Glutamatergic neuron (in vitro differentiated cells): Measurements from ENCODE around the gene NIT1. TPM values are rescaled to one million over a fixed set of nuclear protein-coding genes. Genes with fewer than 3 reads are reported as not detected.

Source experiments
- DNase-seq: peaks from one replicate; pipeline ENCODE4 v3.0.0; 2022
- H3K27ac Mint-ChIP-seq: one replicate; pipeline ENCODE4 v1.8.0; 2020; ENCODE audit warnings: mild to moderate bottlenecking, mixed read lengths, inconsistent platforms; ENCODE audit not compliant: unreplicated experiment
- H3K27me3 Mint-ChIP-seq: one replicate; pipeline ENCODE4 v1.8.0; 2020; ENCODE audit warnings: mild to moderate bottlenecking, moderate library complexity, mixed read lengths, inconsistent platforms; ENCODE audit not compliant: unreplicated experiment
- H3K36me3 Mint-ChIP-seq: one replicate; pipeline ENCODE4 v1.8.0; 2020; ENCODE audit warnings: mild to moderate bottlenecking, mixed read lengths, inconsistent platforms; ENCODE audit not compliant: unreplicated experiment
- H3K4me1 Mint-ChIP-seq: one replicate; pipeline ENCODE4 v1.8.0; 2020; ENCODE audit warnings: mild to moderate bottlenecking, low read depth, mixed read lengths, inconsistent platforms; ENCODE audit not compliant: unreplicated experiment
- H3K4me3 Mint-ChIP-seq: one replicate; pipeline ENCODE4 v1.8.0; 2020; ENCODE audit warnings: mild to moderate bottlenecking, mixed read lengths, inconsistent platforms; ENCODE audit not compliant: unreplicated experiment
- H3K9me3 Mint-ChIP-seq: one replicate; pipeline ENCODE4 v1.8.0; 2020; ENCODE audit warnings: mild to moderate bottlenecking, moderate library complexity, mixed read lengths, inconsistent platforms; ENCODE audit not compliant: unreplicated experiment
- total RNA-seq: library from RNA; stranded (reverse); fragmentation: NEBNext Ultra II Directional; extraction: Animal tissue kit (Norgen Biotek cat#: 25700); gene quantifications from one replicate; pipeline ENCODE4 v1.2.1, GENCODE V29; 2021; ENCODE audit not compliant: unreplicated experiment
- TF ChIP-seq, protein P1 (sequence below): fragments of 200-600 bp; sonication (generic); IDR thresholded peaks from one replicate; pipeline ENCODE4 v1.5.0; 2021; ENCODE audit not compliant: partially characterized antibody, unreplicated experiment

The NIT1 gene
- total RNA-seq, 1 donor from 2014 or later = 40.2 TPM

DNA sequence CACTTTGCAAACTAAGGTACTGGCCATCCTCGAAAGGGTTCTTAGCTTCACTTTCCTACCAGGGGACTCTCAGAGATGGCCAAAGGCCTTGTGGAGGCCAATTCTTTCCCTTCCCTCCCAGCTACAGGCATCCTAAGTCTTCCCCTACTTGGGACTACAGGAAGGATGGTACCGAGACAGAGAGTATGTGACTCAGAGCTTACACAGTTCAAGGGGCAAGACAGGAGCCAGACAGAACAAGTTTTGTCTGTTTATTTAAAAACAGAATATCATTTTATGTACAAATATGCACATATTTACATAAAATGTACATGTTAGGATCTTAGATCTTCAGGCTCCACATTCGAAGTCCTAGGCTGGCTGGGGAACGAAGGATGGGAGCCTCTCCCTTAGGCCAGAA lies 47.1 kb upstream of the NIT1 start:
- Mint-ChIP-seq H3K9me3 (peaks cover 2% of the 10 kb centered on the region), H3K36me3 (peaks cover 6% of the 10 kb centered on the region), H3K4me3 (no peak overlapping the region), H3K27me3 (peaks cover 15% of the 10 kb centered on the region), H3K4me1 (no peaks in the 10 kb centered on the region), H3K27ac (no peak overlapping the region)
- TF ChIP-seq, protein P1, sequence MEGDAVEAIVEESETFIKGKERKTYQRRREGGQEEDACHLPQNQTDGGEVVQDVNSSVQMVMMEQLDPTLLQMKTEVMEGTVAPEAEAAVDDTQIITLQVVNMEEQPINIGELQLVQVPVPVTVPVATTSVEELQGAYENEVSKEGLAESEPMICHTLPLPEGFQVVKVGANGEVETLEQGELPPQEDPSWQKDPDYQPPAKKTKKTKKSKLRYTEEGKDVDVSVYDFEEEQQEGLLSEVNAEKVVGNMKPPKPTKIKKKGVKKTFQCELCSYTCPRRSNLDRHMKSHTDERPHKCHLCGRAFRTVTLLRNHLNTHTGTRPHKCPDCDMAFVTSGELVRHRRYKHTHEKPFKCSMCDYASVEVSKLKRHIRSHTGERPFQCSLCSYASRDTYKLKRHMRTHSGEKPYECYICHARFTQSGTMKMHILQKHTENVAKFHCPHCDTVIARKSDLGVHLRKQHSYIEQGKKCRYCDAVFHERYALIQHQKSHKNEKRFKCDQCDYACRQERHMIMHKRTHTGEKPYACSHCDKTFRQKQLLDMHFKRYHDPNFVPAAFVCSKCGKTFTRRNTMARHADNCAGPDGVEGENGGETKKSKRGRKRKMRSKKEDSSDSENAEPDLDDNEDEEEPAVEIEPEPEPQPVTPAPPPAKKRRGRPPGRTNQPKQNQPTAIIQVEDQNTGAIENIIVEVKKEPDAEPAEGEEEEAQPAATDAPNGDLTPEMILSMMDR = no peak
- no peak for DNase-seq

- H3K27ac Mint-ChIP-seq = no peak overlapping the region
- no peak overlapping the region for H3K4me3 Mint-ChIP-seq
- TF ChIP-seq, protein P1 = peak; percentile 69
- peaks cover 2% of the 10 kb centered on the region for H3K9me3 Mint-ChIP-seq
- H3K27me3 Mint-ChIP-seq = peaks cover 16% of the 10 kb centered on the region
- peaks cover 2% of the 10 kb centered on the region for H3K36me3 Mint-ChIP-seq
- peak; percentile 72 for DNase-seq
- H3K4me1 Mint-ChIP-seq = no peaks in the 10 kb centered on the region
Measured at GRCh38 chr1:161071886-161072371, 46.0 kb upstream of the NIT1 start.

DNA sequence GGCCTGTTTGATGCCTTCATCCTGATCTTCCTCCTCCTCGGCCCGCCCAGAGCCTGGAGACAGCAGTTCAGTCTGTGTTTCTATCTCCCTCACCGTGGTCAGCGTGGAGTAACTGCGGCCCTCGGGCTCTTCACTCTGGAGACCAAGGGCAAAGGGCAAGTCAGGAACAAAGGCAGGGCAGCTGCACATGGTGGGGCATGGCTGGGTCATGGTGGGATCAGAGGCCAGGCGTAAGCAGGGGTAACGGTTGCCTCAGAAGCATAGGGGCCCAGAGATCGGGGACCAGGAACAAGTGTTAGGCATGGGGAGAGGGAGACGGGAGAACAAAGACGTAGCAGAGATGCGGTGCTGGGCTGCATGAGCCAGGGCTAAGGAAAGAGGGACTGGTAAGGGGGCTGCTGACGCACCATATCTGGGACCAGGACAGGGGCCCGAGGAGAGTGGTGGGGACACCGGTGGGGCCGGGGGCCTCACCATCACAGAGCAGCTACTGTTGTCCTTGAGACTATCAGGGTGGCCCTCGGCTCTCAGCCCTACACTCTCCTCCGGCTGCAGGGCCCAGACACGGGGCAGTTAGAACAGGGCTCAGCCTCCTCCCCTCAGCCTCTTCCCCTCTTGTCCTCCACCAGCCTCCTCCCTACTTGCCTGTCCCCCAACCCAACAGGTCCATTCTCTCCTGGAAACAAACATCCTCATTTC lies 45.0 kb upstream of the NIT1 start:
- H3K9me3 Mint-ChIP-seq = peaks cover 2% of the 10 kb centered on the region
- H3K4me1 Mint-ChIP-seq = no peaks in the 10 kb centered on the region
- no peak overlapping the region for H3K4me3 Mint-ChIP-seq
- H3K36me3 Mint-ChIP-seq = no peaks in the 10 kb centered on the region
- no peak overlapping the region for H3K27ac Mint-ChIP-seq
- TF ChIP-seq, protein P1 = no peak
- DNase-seq = no peak
- H3K27me3 Mint-ChIP-seq = peaks cover 11% of the 10 kb centered on the region

DNA sequence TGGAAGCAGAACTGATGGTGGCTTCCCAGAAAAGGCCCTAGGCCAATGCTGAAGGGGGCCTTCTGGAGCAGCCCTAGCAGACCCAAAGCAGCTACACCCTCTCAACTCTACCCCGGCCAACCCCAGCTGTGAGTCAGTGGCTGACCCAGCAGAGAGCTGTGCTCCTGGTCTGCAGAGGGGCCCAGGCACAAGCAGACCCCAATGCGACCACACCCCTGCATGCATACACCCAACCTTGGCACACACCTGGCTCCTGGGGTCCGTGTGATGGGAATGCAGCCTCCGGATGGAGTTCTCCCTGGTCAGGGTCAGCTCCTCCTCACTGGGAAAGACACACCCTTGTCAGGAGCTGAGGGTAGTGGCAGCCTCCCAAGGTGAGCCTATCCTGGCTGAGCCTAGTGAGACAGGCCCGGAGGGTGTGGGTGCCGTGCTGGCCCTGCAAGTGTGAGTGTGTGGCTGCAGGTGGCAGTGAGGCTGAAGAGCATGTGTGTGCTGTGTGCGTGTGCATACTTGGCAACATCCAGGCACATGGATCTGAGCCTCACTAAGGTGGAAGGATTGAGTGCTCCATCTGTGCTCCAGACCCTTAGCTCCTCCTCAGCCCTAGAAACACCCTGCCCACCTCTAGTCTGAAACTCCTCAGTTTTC lies 44.3 kb upstream of the NIT1 start:
- H3K9me3 Mint-ChIP-seq = peaks cover 2% of the 10 kb centered on the region
- no peaks in the 10 kb centered on the region for H3K4me1 Mint-ChIP-seq
- H3K36me3 Mint-ChIP-seq = no peaks in the 10 kb centered on the region
- TF ChIP-seq, protein P1 = no peak
- H3K27me3 Mint-ChIP-seq = peaks cover 10% of the 10 kb centered on the region
- no peak overlapping the region for H3K4me3 Mint-ChIP-seq
- no peak overlapping the region for H3K27ac Mint-ChIP-seq
- DNase-seq = no peak
